GM18907 (cell line): ENCODE data around the gene PPM1A.

Experiments
- ATAC-seq: cut with Tn5 transposase; IDR thresholded peaks from one replicate; pipeline ENCODE4 v1.9.1; 2021; ENCODE audit warnings: mild to moderate bottlenecking, moderate library complexity; ENCODE audit not compliant: unreplicated experiment

Gene PPM1A

GRCh38 chr14:60225265-60225664, 23.8 kb upstream of the PPM1A start:
- no peak for ATAC-seq

GRCh38 chr14:60226298-60226697, 22.7 kb upstream of the PPM1A start:
- ATAC-seq: no peak

- ATAC-seq: no peak
Measured at GRCh38 chr14:60227291-60227690, 21.7 kb upstream of the PPM1A start.

- ATAC-seq: no peak
Measured at GRCh38 chr14:60229614-60230013, 19.4 kb upstream of the PPM1A start.

- ATAC-seq: no peak
Measured at GRCh38 chr14:60232185-60232584, 16.8 kb upstream of the PPM1A start.

GRCh38 chr14:60233251-60233650, 15.8 kb upstream of the PPM1A start:
- ATAC-seq: no peak

- no peak for ATAC-seq
Measured at GRCh38 chr14:60233891-60234290, 15.1 kb upstream of the PPM1A start.

- ATAC-seq: no peak
Measured at GRCh38 chr14:60235440-60235839, 13.6 kb upstream of the PPM1A start.

- ATAC-seq: no peak
Measured at GRCh38 chr14:60238955-60239354, 10.1 kb upstream of the PPM1A start.

- ATAC-seq: no peak
Measured at GRCh38 chr14:60240139-60240856, 8.7 kb upstream of the PPM1A start.

- no peak for ATAC-seq
Measured at GRCh38 chr14:60241091-60241490, 7.9 kb upstream of the PPM1A start.

GRCh38 chr14:60242429-60242828, 6.6 kb upstream of the PPM1A start:
- ATAC-seq: no peak

GRCh38 chr14:60245380-60246177, 3.4 kb upstream of the PPM1A start:
- ATAC-seq: no peak

GRCh38 chr14:60247994-60248696, 876 bp upstream of the PPM1A start:
- ATAC-seq: peak; percentile 70

GRCh38 chr14:60249321-60250256, 568 bp downstream of the PPM1A start:
- ATAC-seq: peak; percentile 35

GRCh38 chr14:60250257-60251035, 1.4 kb downstream of the PPM1A start:
- no peak for ATAC-seq

GRCh38 chr14:60251877-60252276, 2.9 kb downstream of the PPM1A start:
- no peak for ATAC-seq

- ATAC-seq: no peak
Measured at GRCh38 chr14:60252630-60253029, 3.6 kb downstream of the PPM1A start.

GRCh38 chr14:60253649-60254048, 4.6 kb downstream of the PPM1A start:
- no peak for ATAC-seq

- ATAC-seq: no peak
Measured at GRCh38 chr14:60254176-60254575, 5.2 kb downstream of the PPM1A start.
